Neural cell (in vitro differentiated cells): ENCODE measurements around the gene MED1. TPM values are rescaled to one million over a fixed set of nuclear protein-coding genes. Genes with fewer than 3 reads are reported as not detected.

ENCODE experiments used
- H2AFZ ChIP-seq: fragments of 200-600, 300-800 bp; sonication (generic), shearing (Covaris generic); 2 replicates; pipeline ENCODE4 v1.6.0; 2014; ENCODE audit warnings: low read depth, mild to moderate bottlenecking, antibody characterized with exemption, low read length, moderate library complexity
- H3F3A ChIP-seq: fragments of 200-600 bp; shearing (Covaris generic); 2 replicates; pipeline ENCODE4 v1.6.1; 2016; ENCODE audit warnings: mild to moderate bottlenecking, moderate library complexity, mixed read lengths, antibody characterized with exemption, low read length; ENCODE audit not compliant: insufficient read depth, poor library complexity, severe bottlenecking
- H3K27ac ChIP-seq: fragments of 200-600, 300-800 bp; sonication (generic), shearing (Covaris generic); 2 replicates; pipeline ENCODE4 v1.5.1; 2014; ENCODE audit warnings: mild to moderate bottlenecking, low read length, moderate library complexity
- H3K27me3 ChIP-seq: fragments of 300-800, 200-600 bp; sonication (generic), shearing (Covaris generic); 2 replicates; pipeline ENCODE4 v1.6.0; 2014; ENCODE audit warnings: mild to moderate bottlenecking, low read depth, low read length, moderate library complexity; ENCODE audit not compliant: insufficient read depth
- H3K36me3 ChIP-seq: fragments of 300-800, 200-600 bp; sonication (generic), shearing (Covaris generic); 2 replicates; pipeline ENCODE4 v1.5.1; 2014; ENCODE audit warnings: mild to moderate bottlenecking, antibody characterized with exemption, low read length, moderate library complexity; ENCODE audit not compliant: insufficient read depth
- H3K4me2 ChIP-seq: fragments of 300-800, 200-600 bp; sonication (generic), shearing (Covaris generic); 2 replicates; pipeline ENCODE4 v1.6.0; 2014; ENCODE audit warnings: mild to moderate bottlenecking, low read length
- H3K4me3 ChIP-seq: fragments of 300-800, 200-600 bp; sonication (generic), shearing (Covaris generic); 2 replicates; pipeline ENCODE4 v1.5.1; 2014; ENCODE audit warnings: mild to moderate bottlenecking, low read length, moderate library complexity
- H3K79me2 ChIP-seq: fragments of 200-600 bp; shearing (Covaris generic); replicated peaks from 2 replicates; pipeline ENCODE4 v1.6.0; 2014; ENCODE audit warnings: mild to moderate bottlenecking, low read length, moderate library complexity; ENCODE audit not compliant: insufficient read depth
- H3K9ac ChIP-seq: fragments of 300-800, 200-600 bp; sonication (generic), shearing (Covaris generic); 2 replicates; pipeline ENCODE4 v1.6.1; 2016; ENCODE audit warnings: mild to moderate bottlenecking, low read length, mixed read lengths
- H3K9me2 ChIP-seq: fragments of 200-600 bp; shearing (Covaris generic); 2 replicates; pipeline ENCODE4 v1.6.1; 2016; ENCODE audit warnings: mild to moderate bottlenecking, low read length, mixed read lengths; ENCODE audit not compliant: insufficient read depth
- H3K9me3 ChIP-seq: fragments of 200-600, 300-800 bp; sonication (generic), shearing (Covaris generic); 2 replicates; pipeline ENCODE4 v1.6.1; 2016; ENCODE audit warnings: mild to moderate bottlenecking, mixed run types, low read length, moderate library complexity, mixed read lengths
- H4K20me1 ChIP-seq: fragments of 200-600 bp; shearing (Covaris generic); 2 replicates; pipeline ENCODE4 v1.6.1; 2016; ENCODE audit warnings: mild to moderate bottlenecking, mixed run types; ENCODE audit not compliant: insufficient read depth
- CTCF ChIP-seq: fragments of 450-650 bp; IDR thresholded peaks from 2 replicates; pipeline ENCODE4 v1.5.1; 2014; ENCODE audit warnings: antibody characterized with exemption, mild to moderate bottlenecking, moderate library complexity; ENCODE audit not compliant: poor library complexity, severe bottlenecking
- EP300 ChIP-seq: fragments of 450-650 bp; conservative IDR thresholded peaks from 2 replicates; pipeline ENCODE4 v1.6.1; 2014; ENCODE audit warnings: antibody characterized with exemption, mild to moderate bottlenecking, moderate library complexity; ENCODE audit not compliant: poor library complexity, severe bottlenecking
- EZH2 ChIP-seq: fragments of 200-600, 300-800 bp; shearing (Covaris generic), sonication (generic); IDR thresholded peaks from 2 replicates; pipeline ENCODE4 v1.6.1; 2014; ENCODE audit warnings: antibody characterized with exemption, low read length, borderline replicate concordance, mild to moderate bottlenecking; ENCODE audit not compliant: insufficient read depth, poor library complexity, severe bottlenecking
- MXI1 ChIP-seq: fragments of 450-650 bp; conservative IDR thresholded peaks from 2 replicates; pipeline ENCODE4 v1.6.1; 2014; ENCODE audit warnings: antibody characterized with exemption, mild to moderate bottlenecking; ENCODE audit not compliant: poor library complexity, severe bottlenecking
- POLR2AphosphoS5 ChIP-seq: IDR thresholded peaks from 2 replicates; pipeline ENCODE4 v1.6.1; 2012
- RAD21 ChIP-seq: fragments of 450-650 bp; conservative IDR thresholded peaks from 2 replicates; pipeline ENCODE4 v1.6.1; 2014; ENCODE audit warnings: antibody characterized with exemption, mild to moderate bottlenecking, moderate library complexity
- REST ChIP-seq: IDR thresholded peaks from 2 replicates; pipeline ENCODE4 v1.6.1; 2012; ENCODE audit warnings: borderline replicate concordance
- SMC3 ChIP-seq: fragments of 450-650 bp; conservative IDR thresholded peaks from 2 replicates; pipeline ENCODE4 v1.6.1; 2014; ENCODE audit warnings: antibody characterized with exemption, mild to moderate bottlenecking, moderate library complexity; ENCODE audit not compliant: poor library complexity
- TAF1 ChIP-seq: IDR thresholded peaks from 2 replicates; pipeline ENCODE4 v1.6.1; 2012; ENCODE audit warnings: low read depth
- polyA plus RNA-seq: library from polyadenylated mRNA; depleted of rRNA; stranded (reverse); fragments of >200 nt; gene quantifications from 2 replicates; pipeline ENCODE4 v1.2.3, GENCODE V29; 2014

The MED1 gene
- polyA plus RNA-seq, 1 donor from 2014 or later: 18.7 TPM

GRCh38 chr17:39410279-39410678, 40.8 kb downstream of the MED1 start:
- Histone ChIP-seq H3K9me2 (no peaks in the 10 kb centered on the region), H3K9ac (no peak overlapping the region), H3K27me3 (no peaks in the 10 kb centered on the region), H3K27ac (no peak overlapping the region), H3K9me3 (no peaks in the 10 kb centered on the region), H3F3A (no peaks in the 10 kb centered on the region), H3K79me2 (no peaks in the 10 kb centered on the region), H3K4me3 (no peak overlapping the region), H4K20me1 (no peaks in the 10 kb centered on the region), H2AFZ (no peak overlapping the region), H3K4me2 (no peak overlapping the region), H3K36me3 (peaks cover 9% of the 10 kb centered on the region)
- no peak for TF ChIP-seq TAF1
- no peak for TF ChIP-seq POLR2AphosphoS5
- no peak for TF ChIP-seq CTCF
- TF ChIP-seq RAD21: no peak
- no peak for TF ChIP-seq REST
- no peak for TF ChIP-seq EZH2
- TF ChIP-seq MXI1: no peak
- no peak for TF ChIP-seq SMC3

GRCh38 chr17:39408360-39408759, 42.7 kb downstream of the MED1 start:
- Histone ChIP-seq H3K9me3 (no peaks in the 10 kb centered on the region), H3K4me2 (no peak overlapping the region), H3K9me2 (no peaks in the 10 kb centered on the region), H3K79me2 (no peaks in the 10 kb centered on the region), H2AFZ (no peak overlapping the region), H3K27ac (no peak overlapping the region), H3F3A (no peaks in the 10 kb centered on the region), H4K20me1 (no peaks in the 10 kb centered on the region), H3K4me3 (no peak overlapping the region), H3K36me3 (peaks cover 9% of the 10 kb centered on the region), H3K27me3 (no peaks in the 10 kb centered on the region), H3K9ac (no peak overlapping the region)
- no peak for TF ChIP-seq REST
- no peak for TF ChIP-seq EP300
- no peak for TF ChIP-seq CTCF
- no peak for TF ChIP-seq RAD21
- TF ChIP-seq SMC3: no peak
- TF ChIP-seq MXI1: no peak
- TF ChIP-seq POLR2AphosphoS5: no peak
- no peak for TF ChIP-seq TAF1
- no peak for TF ChIP-seq EZH2
